NCI-H2107 treated with DMSO at 0.1 percent for 48 hours (cell line): Measurements from ENCODE around the gene ERP44.
A peak's percentile ranks its signal among the peaks of the same experiment; 100 is the strongest.
"Not testable (repeated sequence)": the region's sequence is repeated elsewhere in the genome, so short reads cannot be mapped to it uniquely, and the experiment has no call there.

Experiments used
- DNase-seq: peaks from one replicate; lab custom pipeline; 2025; ENCODE audit not compliant: unreplicated experiment; lab: John Stamatoyannopoulos, UW

The ERP44 gene

GRCh38 chr9:100070104-100071041 is 28.4 kb downstream of the ERP44 start:
- no peak for DNase-seq

DNA sequence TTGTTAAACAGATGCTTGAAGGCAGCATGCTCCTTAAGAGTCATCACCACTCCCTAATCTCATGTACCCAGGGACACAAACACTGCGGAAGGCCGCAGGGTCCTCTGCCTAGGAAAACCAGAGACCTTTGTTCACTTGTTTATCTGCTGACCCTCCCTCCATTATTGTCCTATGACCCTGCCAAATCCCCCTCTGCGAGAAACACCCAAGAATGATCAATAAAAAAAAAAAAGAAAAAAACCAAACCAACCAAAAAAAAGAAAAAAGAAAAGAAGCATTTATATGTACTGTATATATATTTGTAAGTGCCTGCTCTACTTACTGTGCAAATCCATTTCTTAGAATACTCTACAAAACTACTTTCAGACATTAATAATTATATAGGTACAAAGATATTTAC is 29.7 kb downstream of the ERP44 start:
- DNase-seq, result not testable (repeated sequence)

- DNase-seq, result not testable (repeated sequence)
These were observed 30.8 kb downstream of the ERP44 start for GRCh38 chr9:100067990-100068389.

- DNase-seq, result peak; percentile 75
These were observed 32.3 kb downstream of the ERP44 start for GRCh38 chr9:100066539-100066938.

DNA sequence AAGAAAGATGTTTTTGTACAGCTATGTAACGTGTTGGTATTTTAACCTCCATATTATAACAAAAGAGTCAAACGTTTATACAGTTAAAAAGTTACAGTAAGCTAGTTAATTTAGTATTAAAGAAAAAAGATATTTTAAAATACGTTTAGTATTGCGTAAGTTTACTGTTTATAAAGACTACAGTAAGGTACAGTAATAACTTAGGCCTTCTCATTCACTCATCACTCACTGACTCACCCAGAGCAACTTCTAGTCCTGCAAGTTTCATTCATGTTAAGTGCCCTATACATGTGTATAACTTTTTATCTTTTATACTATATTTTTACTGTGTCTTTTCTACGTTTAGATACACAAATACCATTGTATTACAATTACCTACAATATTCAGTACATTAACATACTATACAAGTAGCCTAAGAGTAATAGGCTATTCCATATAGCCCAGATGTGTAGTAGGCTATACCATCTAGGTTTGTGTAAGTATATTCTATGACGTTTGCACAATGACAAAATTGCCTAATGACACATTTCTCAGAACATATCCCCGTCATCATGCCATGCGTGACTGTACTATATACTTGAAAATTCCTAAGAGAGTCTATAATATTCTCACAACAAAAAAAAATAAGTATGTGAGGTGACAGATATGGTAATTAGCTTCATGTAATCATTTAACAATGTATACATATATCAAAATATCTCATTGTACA is 33.8 kb downstream of the ERP44 start:
- no peak for DNase-seq

DNA sequence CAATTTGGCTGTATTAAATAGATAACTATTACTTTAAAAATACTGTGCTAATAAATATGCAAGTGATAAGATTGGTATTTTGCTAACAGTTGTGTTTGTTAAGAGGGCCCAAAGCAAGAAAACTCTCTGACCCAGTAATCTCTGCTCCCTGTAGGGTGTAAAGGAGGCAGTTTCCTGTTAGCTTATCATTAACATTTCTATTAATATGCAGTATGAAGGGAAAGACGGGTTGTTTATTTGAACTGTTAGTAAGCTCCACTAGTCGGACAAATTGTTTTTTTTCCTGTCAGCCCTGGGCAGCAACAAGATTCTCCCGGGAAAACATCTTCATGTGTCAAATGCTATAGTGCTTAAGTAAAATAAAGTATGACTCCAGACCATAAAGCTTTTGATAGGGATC is 35.6 kb downstream of the ERP44 start:
- DNase-seq, result no peak

- DNase-seq, result not testable (repeated sequence)
These were observed 36.1 kb downstream of the ERP44 start for GRCh38 chr9:100062683-100063082.

DNA sequence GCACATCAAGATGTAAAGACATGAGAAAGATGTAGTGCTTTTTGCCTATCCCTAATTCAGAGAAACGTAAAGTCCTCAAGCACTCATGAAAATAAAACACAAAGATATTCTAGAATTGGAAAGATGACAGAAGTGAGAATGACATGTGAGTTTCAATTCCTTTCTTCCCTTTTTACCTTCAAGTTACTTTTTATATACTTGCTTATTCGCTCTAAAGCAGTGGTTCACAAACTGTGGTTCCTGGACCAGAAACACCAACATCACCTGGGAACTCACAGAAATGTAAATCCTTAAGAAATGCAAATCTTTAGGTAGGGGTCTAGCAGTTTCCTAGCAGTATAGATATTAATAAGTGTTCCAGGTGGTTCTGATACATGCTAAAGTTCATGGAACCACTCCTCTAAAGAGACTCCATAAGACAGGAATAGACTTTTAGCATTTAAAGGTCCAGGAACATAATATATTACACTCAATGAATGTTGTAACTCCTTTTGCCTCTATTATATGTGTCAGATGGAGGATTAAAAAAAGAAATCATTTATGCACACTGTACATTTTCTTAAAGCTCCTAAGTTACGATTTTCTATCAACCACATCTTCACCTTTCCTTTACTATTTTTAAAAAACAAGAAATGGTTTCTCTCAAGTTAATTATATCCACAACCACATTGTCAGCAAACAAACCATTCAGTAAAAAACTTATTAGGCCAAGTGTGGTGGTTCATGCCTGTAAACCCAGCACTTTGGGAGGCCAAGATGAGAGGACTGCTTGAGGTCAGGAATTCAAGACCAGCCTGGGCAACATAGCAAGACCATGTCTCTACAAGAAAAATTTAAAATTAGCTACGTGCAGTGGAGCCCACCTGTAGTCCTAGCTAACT is 39.9 kb downstream of the ERP44 start:
- DNase-seq, result no peak

GRCh38 chr9:100057624-100058023 is 41.2 kb downstream of the ERP44 start:
- no peak for DNase-seq

DNA sequence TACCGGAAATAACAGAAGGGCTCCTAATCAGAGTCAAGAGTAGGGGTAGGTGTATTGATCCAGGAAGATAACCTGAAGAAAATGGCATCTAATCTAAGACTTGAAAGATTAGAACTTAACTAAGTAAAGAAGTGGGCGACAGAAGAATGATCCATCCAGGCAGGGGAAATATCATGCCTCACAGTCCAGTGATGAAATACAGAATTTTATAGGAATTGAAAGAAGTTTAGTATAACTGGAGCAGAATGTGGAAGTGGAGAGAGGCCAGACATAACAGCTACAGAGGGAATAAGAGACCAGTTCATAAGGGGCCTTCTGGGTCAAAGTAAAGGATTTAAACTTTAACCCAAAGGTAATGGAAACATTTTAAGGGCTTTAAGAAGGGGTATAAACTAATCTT is 42.2 kb downstream of the ERP44 start:
- DNase-seq, result no peak

- DNase-seq, result no peak
These were observed 46.4 kb downstream of the ERP44 start for GRCh38 chr9:100052375-100052774.

- DNase-seq, result no peak
These were observed 49.2 kb downstream of the ERP44 start for GRCh38 chr9:100049551-100049950.

- DNase-seq, result no peak
These were observed 60.3 kb downstream of the ERP44 start for GRCh38 chr9:100038472-100038871.

- DNase-seq, result no peak
These were observed 64.8 kb downstream of the ERP44 start for GRCh38 chr9:100033877-100034551.

GRCh38 chr9:100030548-100030947 is 68.3 kb downstream of the ERP44 start:
- no peak for DNase-seq

DNA sequence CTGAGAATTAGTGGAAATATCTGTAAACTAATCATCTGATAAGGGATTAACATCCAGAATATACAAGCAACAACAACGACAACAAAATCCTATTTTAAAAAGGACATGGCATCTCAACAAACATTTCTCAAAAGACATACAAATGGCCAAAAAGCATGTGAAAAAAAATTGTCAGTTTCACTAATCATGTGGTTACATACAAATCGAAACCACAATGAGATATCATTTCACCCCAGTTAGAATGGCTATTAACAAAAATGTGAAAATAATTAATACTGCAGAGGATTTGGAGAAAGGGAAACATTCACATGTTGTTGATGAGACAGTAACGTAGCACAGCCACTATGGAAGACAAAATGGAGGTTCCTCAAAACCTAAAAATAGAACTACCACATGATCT is 69.5 kb downstream of the ERP44 start:
- no peak for DNase-seq

DNA sequence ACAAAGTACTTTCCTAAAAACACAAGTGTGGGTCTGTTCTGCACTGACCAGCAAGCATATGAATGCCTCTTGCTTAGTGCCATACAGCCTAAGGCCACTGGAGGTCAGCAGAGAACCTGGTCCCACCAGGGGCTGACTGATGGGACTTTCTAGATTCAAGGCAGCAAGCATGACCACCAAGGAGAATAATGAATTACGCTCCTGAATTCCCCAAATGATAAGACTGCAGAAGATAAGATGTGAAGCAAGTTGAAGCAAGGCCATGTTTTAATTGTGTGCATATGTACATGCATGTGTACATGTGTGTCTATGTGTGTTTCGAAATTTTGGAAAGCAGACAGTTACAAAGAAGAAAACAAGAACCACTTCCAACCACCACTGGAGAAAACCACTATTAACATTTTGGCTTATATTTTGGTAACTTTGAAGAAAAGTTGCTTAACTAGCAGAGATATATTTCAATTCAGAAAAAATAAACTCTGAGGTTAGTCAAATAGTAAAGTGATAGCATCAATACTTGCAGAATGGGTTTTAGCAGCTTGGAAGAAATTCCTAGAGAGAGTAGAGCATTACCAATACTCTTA is 70.5 kb downstream of the ERP44 start:
- peak; percentile 41 for DNase-seq

DNA sequence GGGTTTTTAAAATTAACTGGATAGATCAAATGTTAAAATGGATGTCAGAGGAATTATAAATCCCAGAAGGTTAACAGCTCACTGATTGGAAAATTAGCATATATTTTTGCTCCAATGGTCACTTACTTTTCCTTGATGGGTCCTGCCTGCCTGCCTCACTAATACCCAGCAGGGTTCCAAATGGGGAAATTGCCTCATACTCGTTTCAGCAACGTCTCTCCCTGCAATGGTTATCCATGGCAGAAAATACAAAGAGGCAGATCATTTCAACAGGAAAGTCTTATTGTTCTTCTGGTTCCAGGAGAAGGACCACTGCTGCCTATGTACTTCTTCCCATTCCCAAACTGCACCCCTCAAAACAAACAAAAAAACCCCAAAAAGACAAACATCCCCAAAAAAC is 71.3 kb downstream of the ERP44 start:
- no peak for DNase-seq

DNA sequence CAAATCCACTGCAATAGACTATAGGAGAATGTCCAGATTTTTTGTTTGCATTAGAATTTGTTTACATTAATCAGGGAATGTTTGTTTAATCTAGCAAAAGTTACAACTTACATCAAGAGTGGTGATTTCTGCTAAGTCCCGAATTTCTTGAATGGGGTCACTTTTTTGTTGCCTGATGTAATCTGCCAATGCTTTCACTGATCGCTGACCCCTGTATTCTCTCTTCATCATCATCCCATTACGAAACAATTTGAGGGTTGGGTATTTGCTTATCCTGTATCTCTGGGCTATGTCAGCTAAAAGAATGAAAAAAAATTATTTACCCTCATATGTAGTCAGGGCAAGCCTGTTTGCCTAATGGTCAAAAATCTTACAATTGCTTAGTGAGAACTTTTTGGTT is 76.9 kb downstream of the ERP44 start:
- DNase-seq, result no peak

DNA sequence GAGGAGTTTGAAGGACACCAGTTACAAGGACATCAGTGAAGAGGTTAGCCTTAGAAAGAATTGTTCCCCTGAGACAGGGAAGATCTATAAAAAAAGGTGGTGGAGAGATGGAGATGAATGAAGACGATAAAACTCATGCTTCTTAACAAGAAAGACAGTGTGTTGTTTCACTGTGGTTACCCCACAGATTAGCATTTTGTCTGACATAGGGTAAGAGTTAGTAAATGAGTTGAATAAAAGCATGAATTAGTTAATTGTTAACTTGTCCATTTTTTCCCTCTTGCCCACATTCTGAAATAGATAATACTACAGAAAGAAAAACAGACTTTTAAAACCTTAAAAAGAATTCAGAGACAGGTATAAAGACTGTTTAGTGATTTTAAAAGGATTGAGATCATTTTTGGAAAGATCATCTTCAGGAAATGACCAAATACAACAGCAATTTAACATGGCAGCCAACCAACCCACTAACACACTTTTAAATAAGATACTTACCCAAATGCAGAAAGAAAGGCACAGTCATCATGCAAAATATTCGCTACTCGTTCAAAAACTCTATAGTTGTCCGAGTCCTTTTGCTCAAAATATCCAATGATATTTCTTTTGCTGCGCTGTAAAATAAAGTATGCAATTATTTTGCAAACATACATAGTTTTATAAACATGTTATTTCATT is 78.5 kb downstream of the ERP44 start:
- no peak for DNase-seq
